ENCODE measurements around the gene IWS1. TPM values are rescaled to one million over a fixed set of nuclear protein-coding genes. Genes with fewer than 3 reads are reported as not detected.
"Not testable (repeated sequence)": the region's sequence is repeated elsewhere in the genome, so short reads cannot be mapped to it uniquely, and the experiment has no call there.

The IWS1 gene
- total RNA-seq: 10 to 100 TPM; 57.0 to 57.1 TPM

GRCh38 chr2:127526132-127527000, at the start of gene IWS1:
IWS1 (minus strand) TSS chr2:127526489; CDS start chr2:127526208, 281 bp downstream.
- H3K36me3 Mint-ChIP-seq: peaks cover 20% of the 10 kb centered on the region
- H3K9me3 Mint-ChIP-seq: peaks cover 5% of the 10 kb centered on the region
- intact Hi-C loops (cut with micrococcal nuclease): loop anchor here (1.0 to 5.0 kb wide), 9 partner anchors 37 to 869 kb away; partner anchors contain the start of genes GYPC, MAP3K2, SFT2D3 and UGGT1
- H3K4me1 Mint-ChIP-seq (ENCODE audit: low read depth): peaks cover 34% of the 10 kb centered on the region
- H3K4me3 Mint-ChIP-seq: peak within 1 kb of the TSS; percentile 92
- H3K27me3 Mint-ChIP-seq: no peaks in the 10 kb centered on the region
- POLR2A ChIA-PET: interaction anchor here (0.7 to 1.4 kb wide), 9 partner anchors 10 to 565 kb away, joined by 3 to 6 read pairs (median 3); partner anchors contain the start of genes ERCC3, SFT2D3 and UGGT1
- peak within 1 kb of the TSS; percentile 90 for H3K27ac Mint-ChIP-seq
- peak; percentile 96 for DNase-seq
- CTCF ChIA-PET: interaction anchor here (0.8 to 1.6 kb wide), 3 partner anchors 14 to 65 kb away, joined by 3 to 7 read pairs (median 3); no protein-coding TSS in a partner anchor

GRCh38 chr2:127575941-127576432, 49.7 kb upstream of the IWS1 start:
- no peaks in the 10 kb centered on the region for H3K4me1 Mint-ChIP-seq (ENCODE audit: low read depth)
- ChIA-PET CTCF (interaction anchor here (0.9 to 1.6 kb wide), 2 partner anchors 12 to 74 kb away, joined by 3 to 4 read pairs; no protein-coding TSS in a partner anchor), POLR2A (no interaction called here)
- H3K4me3 Mint-ChIP-seq: no peak overlapping the region
- H3K27me3 Mint-ChIP-seq: peaks cover 6% of the 10 kb centered on the region
- no peak for DNase-seq
- intact Hi-C loops (cut with micrococcal nuclease): no loop called here
- H3K9me3 Mint-ChIP-seq: no peaks in the 10 kb centered on the region
- H3K27ac Mint-ChIP-seq: no peak overlapping the region
- no peaks in the 10 kb centered on the region for H3K36me3 Mint-ChIP-seq

- Mint-ChIP-seq H3K4me1 (ENCODE audit: low read depth) (no peaks in the 10 kb centered on the region), H3K27me3 (peaks cover 6% of the 10 kb centered on the region), H3K27ac (no peak overlapping the region), H3K36me3 (no peaks in the 10 kb centered on the region), H3K9me3 (no peaks in the 10 kb centered on the region), H3K4me3 (no peak overlapping the region)
- POLR2A ChIA-PET: no interaction called here
- no peak for DNase-seq
- intact Hi-C loops (cut with micrococcal nuclease): no loop called here
- CTCF ChIA-PET: interaction anchor here (0.9 to 1.6 kb wide), 2 partner anchors 12 to 74 kb away, joined by 3 to 4 read pairs; no protein-coding TSS in a partner anchor
Observed at GRCh38 chr2:127575185-127575765, 49.0 kb upstream of the IWS1 start.

GRCh38 chr2:127574656-127575055, 48.4 kb upstream of the IWS1 start:
- Mint-ChIP-seq H3K27me3 (peaks cover 6% of the 10 kb centered on the region), H3K36me3 (no peaks in the 10 kb centered on the region), H3K4me1 (ENCODE audit: low read depth) (no peaks in the 10 kb centered on the region), H3K9me3 (no peaks in the 10 kb centered on the region), H3K4me3 (no peak overlapping the region), H3K27ac (no peak overlapping the region)
- ChIA-PET POLR2A (no interaction called here), CTCF (no interaction called here)
- DNase-seq: no peak
- intact Hi-C loops (cut with micrococcal nuclease): no loop called here

- POLR2A ChIA-PET: no interaction called here
- intact Hi-C loops (cut with micrococcal nuclease): no loop called here
- H3K36me3 Mint-ChIP-seq: no peaks in the 10 kb centered on the region
Observed at GRCh38 chr2:127573771-127574170, 47.5 kb upstream of the IWS1 start.

GRCh38 chr2:127573298-127573697, 47.0 kb upstream of the IWS1 start:
- no peaks in the 10 kb centered on the region for H3K36me3 Mint-ChIP-seq
- peaks cover 5% of the 10 kb centered on the region for H3K27me3 Mint-ChIP-seq
- H3K4me1 Mint-ChIP-seq (ENCODE audit: low read depth): no peaks in the 10 kb centered on the region
- H3K9me3 Mint-ChIP-seq: no peaks in the 10 kb centered on the region
- CTCF ChIA-PET: no interaction called here
- no peak for DNase-seq
- POLR2A ChIA-PET: no interaction called here
- intact Hi-C loops (cut with micrococcal nuclease): no loop called here
- H3K4me3 Mint-ChIP-seq: no peak overlapping the region
- H3K27ac Mint-ChIP-seq: no peak overlapping the region

More at GRCh38 chr2:127573771-127574170, 47.5 kb upstream of the IWS1 start:
- peaks cover 5% of the 10 kb centered on the region for H3K27me3 Mint-ChIP-seq
- CTCF ChIA-PET: no interaction called here
- H3K27ac Mint-ChIP-seq: no peak overlapping the region
- no peaks in the 10 kb centered on the region for H3K4me1 Mint-ChIP-seq (ENCODE audit: low read depth)
- no peak for DNase-seq
- H3K9me3 Mint-ChIP-seq: no peaks in the 10 kb centered on the region
- H3K4me3 Mint-ChIP-seq: no peak overlapping the region

GRCh38 chr2:127572841-127573240, 46.6 kb upstream of the IWS1 start:
- Mint-ChIP-seq H3K27me3 (peaks cover 5% of the 10 kb centered on the region), H3K27ac (no peak overlapping the region), H3K4me3 (no peak overlapping the region), H3K9me3 (no peaks in the 10 kb centered on the region), H3K36me3 (no peaks in the 10 kb centered on the region), H3K4me1 (ENCODE audit: low read depth) (no peaks in the 10 kb centered on the region)
- intact Hi-C loops (cut with micrococcal nuclease): no loop called here
- ChIA-PET POLR2A (no interaction called here), CTCF (no interaction called here)
- DNase-seq: no peak

GRCh38 chr2:127572352-127572751, 46.1 kb upstream of the IWS1 start:
- CTCF ChIA-PET; H3K27me3 Mint-ChIP-seq; intact Hi-C loops (cut with micrococcal nuclease); H3K4me1 Mint-ChIP-seq (ENCODE audit: low read depth); H3K4me3 Mint-ChIP-seq; POLR2A ChIA-PET; H3K9me3 Mint-ChIP-seq; DNase-seq; H3K36me3 Mint-ChIP-seq; H3K27ac Mint-ChIP-seq: not testable (repeated sequence)

GRCh38 chr2:127570282-127571250, 44.3 kb upstream of the IWS1 start:
- intact Hi-C loops (cut with micrococcal nuclease): no loop called here
- Mint-ChIP-seq H3K27ac (no peak overlapping the region), H3K36me3 (no peaks in the 10 kb centered on the region), H3K4me1 (ENCODE audit: low read depth) (no peaks in the 10 kb centered on the region), H3K27me3 (peaks cover 5% of the 10 kb centered on the region), H3K9me3 (no peaks in the 10 kb centered on the region), H3K4me3 (no peak overlapping the region)
- ChIA-PET CTCF (no interaction called here), POLR2A (no interaction called here)
- DNase-seq: no peak

GRCh38 chr2:127569666-127570065, 43.4 kb upstream of the IWS1 start:
- intact Hi-C loops (cut with micrococcal nuclease): no loop called here
- no peak for DNase-seq
- Mint-ChIP-seq H3K9me3 (no peaks in the 10 kb centered on the region), H3K27me3 (peaks cover 7% of the 10 kb centered on the region), H3K4me1 (ENCODE audit: low read depth) (no peaks in the 10 kb centered on the region), H3K27ac (no peak overlapping the region), H3K4me3 (no peak overlapping the region), H3K36me3 (no peaks in the 10 kb centered on the region)
- CTCF ChIA-PET: no interaction called here
- POLR2A ChIA-PET: no interaction called here

GRCh38 chr2:127568128-127568527, 41.8 kb upstream of the IWS1 start:
- POLR2A ChIA-PET: no interaction called here
- CTCF ChIA-PET: interaction anchor here (0.6 kb wide), 1 partner anchor 56 kb away, joined by 3 read pairs; no protein-coding TSS in a partner anchor
- no peaks in the 10 kb centered on the region for H3K9me3 Mint-ChIP-seq
- no peaks in the 10 kb centered on the region for H3K36me3 Mint-ChIP-seq
- no peak overlapping the region for H3K4me3 Mint-ChIP-seq
- intact Hi-C loops (cut with micrococcal nuclease): no loop called here
- H3K4me1 Mint-ChIP-seq (ENCODE audit: low read depth): peaks cover 12% of the 10 kb centered on the region
- DNase-seq: no peak
- H3K27me3 Mint-ChIP-seq: peaks cover 10% of the 10 kb centered on the region
- H3K27ac Mint-ChIP-seq: no peak overlapping the region
